ENCODE measurements around the gene NHERF1. TPM values are rescaled to one million over a fixed set of nuclear protein-coding genes. Genes with fewer than 3 reads are reported as not detected.

The NHERF1 gene
- total and polyA plus RNA-seq, 2 of the 13 experiments (the other 11 are each of a cell fraction or from before 2014, with no cell fraction given), result 169 to 269 TPM

GRCh38 chr17:74763565-74764387 lies 15.3 kb downstream of the NHERF1 start (continued):
- TF ChIP-seq BCL6 (CRISPR knock-in tag; IDR thresholded peaks at IDR 0.05) (peak; percentile 68), RAD21 (CRISPR knock-in tag; IDR thresholded peaks at IDR 0.05) (peak; percentile 24; the same call in 1 of the 2 replicates), ZNF451 (CRISPR knock-in tag; IDR thresholded peaks at IDR 0.05) (0 out of 2 replicates have a peak, but pooled peaks have one; percentile 25), REXO4 (CRISPR knock-in tag; IDR thresholded peaks at IDR 0.05; ENCODE audit: borderline replicate concordance) (no peak), ZNF354B (CRISPR knock-in tag; IDR thresholded peaks at IDR 0.05) (no peak), CC2D1A (CRISPR knock-in tag; IDR thresholded peaks at IDR 0.05) (0 out of 2 replicates have a peak, but pooled peaks have one; percentile 62), HNF4A (CRISPR knock-in tag; IDR thresholded peaks at IDR 0.05) (peak; percentile 98), ZNF496 (CRISPR knock-in tag; IDR thresholded peaks at IDR 0.05; ENCODE audit: insufficient replicate concordance) (no peak), GTF3A (CRISPR knock-in tag; conservative IDR thresholded peaks at IDR 0.05) (no peak), ZNF17 (CRISPR knock-in tag; IDR thresholded peaks at IDR 0.05) (peak; percentile 77; the same call in 1 of the 2 replicates), FOXK2 (IDR thresholded peaks at IDR 0.05) (no peak), TP53 (CRISPR knock-in tag; conservative IDR thresholded peaks at IDR 0.05) (0 out of 2 replicates have a peak, but pooled peaks have one; percentile 26), ZFP36L2 (CRISPR knock-in tag; IDR thresholded peaks at IDR 0.05) (no peak), DDIT3 (CRISPR knock-in tag; IDR thresholded peaks at IDR 0.05) (no peak), ZBTB42 (CRISPR knock-in tag; IDR thresholded peaks at IDR 0.05) (0 out of 2 replicates have a peak, but pooled peaks have one; percentile 35), ZBTB34 (CRISPR knock-in tag; IDR thresholded peaks at IDR 0.05) (no peak; the same call in 1 of the 2 replicates), HOXD1 (CRISPR knock-in tag; IDR thresholded peaks at IDR 0.05) (peak; percentile 91; the same call in 1 of the 2 replicates), HNF4G (IDR thresholded peaks at IDR 0.05; ENCODE audit: borderline replicate concordance, low read depth, low read length) (peak; percentile 98), HNF4G (CRISPR knock-in tag; IDR thresholded peaks at IDR 0.05; ENCODE audit: borderline replicate concordance, low read depth) (peak; percentile 98), HDAC2 (CRISPR knock-in tag; IDR thresholded peaks at IDR 0.05) (peak; percentile 88), GLMP (CRISPR knock-in tag; IDR thresholded peaks at IDR 0.05; ENCODE audit: borderline replicate concordance) (no peak), ZXDC (CRISPR knock-in tag; IDR thresholded peaks at IDR 0.05) (no peak), ZNF263 (CRISPR knock-in tag; IDR thresholded peaks at IDR 0.05) (peak; percentile 90), ZNF572 (CRISPR knock-in tag; IDR thresholded peaks at IDR 0.05) (peak; percentile 91; the same call in 1 of the 2 replicates), SAP130 (CRISPR knock-in tag; IDR thresholded peaks at IDR 0.05; ENCODE audit: low read depth) (peak; percentile 93)
